Natural killer cell (primary cell): Measurements from ENCODE around the gene MAP4K5. TPM values are rescaled to one million over a fixed set of nuclear protein-coding genes. Genes with fewer than 3 reads are reported as not detected.

ENCODE experiments used
- ATAC-seq, 3 donors: fragments of 150-1000 bp in 2 of 3; fragments of 200-7000 bp in 1 of 3; cut with Tn5 transposase; 1 replicate in 1 of 3; 2 replicates in 2 of 3; pipeline ENCODE4 v1.10.0; 2021; ENCODE audit warnings: mild to moderate bottlenecking in 2 of 3, moderate library complexity in 2 of 3
- DNase-seq, 2 donors: peaks; one replicate each; pipeline versions ENCODE4 v3.0.0 to v3.0.0-alpha.2; 2013 to 2021; ENCODE audit warnings: mixed read lengths in 1 of 2
- H3K27ac ChIP-seq: one replicate; pipeline ENCODE4 v1.5.1; 2013; ENCODE audit warnings: mild to moderate bottlenecking, low read length
- H3K27me3 ChIP-seq: one replicate; pipeline ENCODE4 v1.6.1; 2013; ENCODE audit warnings: low read length; ENCODE audit not compliant: control insufficient read depth, insufficient read depth
- H3K36me3 ChIP-seq: one replicate; pipeline ENCODE4 v1.6.1; 2013; ENCODE audit warnings: low read length; ENCODE audit not compliant: control insufficient read depth, insufficient read depth
- H3K4me1 ChIP-seq: one replicate; pipeline ENCODE4 v1.6.1; 2013; ENCODE audit warnings: low read length; ENCODE audit not compliant: control insufficient read depth, insufficient read depth
- H3K4me3 ChIP-seq: one replicate; pipeline ENCODE4 v1.5.1; 2013; ENCODE audit warnings: low read length
- H3K9me3 ChIP-seq: one replicate; pipeline ENCODE4 v1.6.1; 2013; ENCODE audit warnings: low read length; ENCODE audit not compliant: control insufficient read depth, insufficient read depth
- H3K27ac Mint-ChIP-seq, 2 donors: one replicate each; pipeline ENCODE4 v1.8.0; 2022; ENCODE audit warnings: mild to moderate bottlenecking in 2 of 2, mixed read lengths in 2 of 2, moderate library complexity in 1 of 2
- H3K27me3 Mint-ChIP-seq, 2 donors: one replicate each; pipeline ENCODE4 v1.8.0; 2022; ENCODE audit warnings: low read depth in 2 of 2, mixed read lengths in 2 of 2
- H3K36me3 Mint-ChIP-seq: one replicate; pipeline ENCODE4 v1.8.0; 2022; ENCODE audit warnings: mixed read lengths
- H3K4me1 Mint-ChIP-seq, 2 donors: one replicate each; pipeline ENCODE4 v1.8.0; 2022; ENCODE audit warnings: mixed read lengths in 2 of 2
- H3K4me3 Mint-ChIP-seq: one replicate; pipeline ENCODE4 v1.8.0; 2022; ENCODE audit warnings: mild to moderate bottlenecking, moderate library complexity, mixed read lengths
- H3K9me3 Mint-ChIP-seq, 2 donors: one replicate each; pipeline ENCODE4 v1.8.0; 2022; ENCODE audit warnings: mixed read lengths in 2 of 2
- WGBS: methylation state at CpG from one replicate; pipeline ENCODE4 v1.1.7; 2013; ENCODE audit warnings: missing lambda C conversion rate; ENCODE audit not compliant: insufficient coverage; 5-methylcytosine and 5-hydroxymethylcytosine counted together
- intact Hi-C: fragments of 100-400 bp; cut with micrococcal nuclease; formaldehyde crosslinking; loops from one replicate; pipeline ENCODE4 v1.14.2; 2022
- total RNA-seq, 4 donors: library from RNA; stranded (reverse); fragments of 120-200 nt in 1 of 4; gene quantifications; one replicate each; pipeline versions ENCODE4 v1.2.3 to v1.2.4, GENCODE V29; 2013 to 2022
- TF ChIP-seq, protein P1 (sequence below): fragments of 200-600 bp; IDR thresholded peaks from one replicate; pipeline ENCODE4 v1.8.0; 2022; ENCODE audit warnings: antibody characterized with exemption

The MAP4K5 gene
- total RNA-seq, 3 donors from 2014 or later (not counting 1 experiment from before 2014, with no cell fraction given), result 63.3 to 74.6 (median 65.9) TPM

DNA sequence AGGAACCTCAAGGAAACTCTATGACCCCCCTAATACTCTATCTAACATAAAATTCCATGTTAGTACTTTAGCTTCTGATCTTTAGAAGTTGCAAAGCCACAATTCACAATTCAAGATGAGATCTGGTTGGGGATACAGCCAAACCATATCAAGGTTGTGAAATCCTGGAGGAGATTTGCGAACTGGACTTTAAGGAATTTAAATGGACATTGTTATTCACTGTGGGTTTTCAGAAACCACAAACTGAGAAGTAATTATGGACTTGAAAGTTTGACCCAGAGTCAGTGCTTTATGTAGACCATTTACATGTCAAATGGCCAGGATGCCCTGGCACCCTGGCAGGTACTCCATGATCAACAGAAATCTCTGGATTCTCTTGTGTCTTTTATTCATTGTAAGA is 121.4 kb downstream of the MAP4K5 start:
- Histone ChIP-seq H3K4me3 (no peak overlapping the region), H3K36me3 (no peaks in the 10 kb centered on the region), H3K27me3 (no peaks in the 10 kb centered on the region), H3K27ac (no peak overlapping the region), H3K9me3 (no peaks in the 10 kb centered on the region), H3K4me1 (no peaks in the 10 kb centered on the region)
- WGBS, result 100% methylated on average over 1 of the region's 1 CpG
- TF ChIP-seq, protein P1, sequence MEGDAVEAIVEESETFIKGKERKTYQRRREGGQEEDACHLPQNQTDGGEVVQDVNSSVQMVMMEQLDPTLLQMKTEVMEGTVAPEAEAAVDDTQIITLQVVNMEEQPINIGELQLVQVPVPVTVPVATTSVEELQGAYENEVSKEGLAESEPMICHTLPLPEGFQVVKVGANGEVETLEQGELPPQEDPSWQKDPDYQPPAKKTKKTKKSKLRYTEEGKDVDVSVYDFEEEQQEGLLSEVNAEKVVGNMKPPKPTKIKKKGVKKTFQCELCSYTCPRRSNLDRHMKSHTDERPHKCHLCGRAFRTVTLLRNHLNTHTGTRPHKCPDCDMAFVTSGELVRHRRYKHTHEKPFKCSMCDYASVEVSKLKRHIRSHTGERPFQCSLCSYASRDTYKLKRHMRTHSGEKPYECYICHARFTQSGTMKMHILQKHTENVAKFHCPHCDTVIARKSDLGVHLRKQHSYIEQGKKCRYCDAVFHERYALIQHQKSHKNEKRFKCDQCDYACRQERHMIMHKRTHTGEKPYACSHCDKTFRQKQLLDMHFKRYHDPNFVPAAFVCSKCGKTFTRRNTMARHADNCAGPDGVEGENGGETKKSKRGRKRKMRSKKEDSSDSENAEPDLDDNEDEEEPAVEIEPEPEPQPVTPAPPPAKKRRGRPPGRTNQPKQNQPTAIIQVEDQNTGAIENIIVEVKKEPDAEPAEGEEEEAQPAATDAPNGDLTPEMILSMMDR, result no peak
- Mint-ChIP-seq H3K4me1 (peaks cover 3 to 4% of the 10 kb centered on the region in 2 donors), H3K9me3 (no peaks in the 10 kb centered on the region), H3K27ac (no peak overlapping the region), H3K27me3 (no peaks in the 10 kb centered on the region), H3K36me3 (no peaks in the 10 kb centered on the region), H3K4me3 (no peak overlapping the region)
- ATAC-seq (peak in 1 of 3 donors; percentile 17), DNase-seq (no peak)
- intact Hi-C loops, result no loop called here

DNA sequence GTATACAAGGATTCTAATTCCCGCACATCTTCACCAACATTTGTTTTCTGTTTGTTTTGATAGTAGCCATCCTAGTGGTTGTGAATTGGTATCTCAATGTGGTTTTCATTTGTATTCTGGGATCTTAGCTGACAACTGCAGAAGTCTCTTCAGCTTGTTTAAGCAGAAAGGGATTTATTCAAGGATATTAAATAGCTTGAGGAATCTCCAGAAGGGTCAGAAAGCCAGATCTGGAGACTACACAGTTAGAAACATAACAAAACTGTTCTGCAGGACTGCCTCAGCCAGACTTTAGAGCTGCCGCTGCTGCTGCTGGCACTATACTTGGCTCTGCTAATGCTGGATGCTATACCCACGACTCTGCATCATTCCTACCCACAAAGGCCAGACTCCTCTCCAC is 122.3 kb downstream of the MAP4K5 start:
- TF ChIP-seq, protein P1, result no peak
- no peaks in the 10 kb centered on the region for H3K36me3 Mint-ChIP-seq
- H3K4me3 Mint-ChIP-seq, result no peak overlapping the region
- H3K36me3 ChIP-seq, result no peaks in the 10 kb centered on the region
- H3K4me3 ChIP-seq, result no peak overlapping the region
- H3K27ac ChIP-seq, result no peak overlapping the region
- WGBS, result 98% methylated on average over 2 of the region's 3 CpGs
- peaks cover 3 to 6% of the 10 kb centered on the region in 2 donors for H3K4me1 Mint-ChIP-seq
- H3K9me3 Mint-ChIP-seq, result no peaks in the 10 kb centered on the region
- DNase-seq (no peak), ATAC-seq (no peak)
- H3K27ac Mint-ChIP-seq, result no peak overlapping the region
- no peaks in the 10 kb centered on the region for H3K9me3 ChIP-seq
- intact Hi-C loops, result no loop called here
- no peaks in the 10 kb centered on the region for H3K27me3 Mint-ChIP-seq
- no peaks in the 10 kb centered on the region for H3K27me3 ChIP-seq
- H3K4me1 ChIP-seq, result no peaks in the 10 kb centered on the region

DNA sequence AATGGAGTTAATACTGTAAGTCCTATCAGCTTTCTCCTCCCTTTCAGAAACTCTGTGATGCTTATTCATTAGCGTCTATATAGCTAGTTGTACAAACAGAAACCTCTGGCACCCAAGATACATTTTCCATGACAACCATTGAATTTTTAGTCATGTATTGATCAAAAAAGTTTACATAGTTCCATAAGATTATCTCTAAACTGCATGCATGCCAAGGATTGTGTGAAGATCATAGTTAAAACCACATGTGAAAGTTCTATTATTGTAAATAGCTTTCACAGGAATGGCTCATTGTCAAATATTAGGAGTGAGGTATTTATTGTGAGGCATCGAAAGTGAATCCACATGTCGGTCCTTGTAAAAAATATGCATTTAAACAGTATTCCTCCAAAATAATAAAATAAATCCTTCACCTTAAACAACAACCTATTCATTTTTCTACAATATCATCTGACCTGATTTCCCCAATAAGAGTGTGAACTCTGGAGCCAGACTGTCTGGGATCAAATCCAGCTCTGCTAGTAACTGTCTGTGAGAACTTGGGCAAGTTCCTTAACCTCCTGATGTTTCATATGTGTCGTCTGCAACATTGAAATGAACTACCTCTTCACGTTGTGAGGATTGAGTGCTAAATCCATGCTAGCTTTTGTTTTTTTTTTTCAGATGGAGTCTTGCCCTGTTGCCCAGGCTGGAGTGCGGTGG is 125.1 kb downstream of the MAP4K5 start:
- DNase-seq (no peak), ATAC-seq (no peak)
- Histone ChIP-seq H3K27ac (no peak overlapping the region), H3K4me3 (no peak overlapping the region), H3K4me1 (no peaks in the 10 kb centered on the region), H3K36me3 (no peaks in the 10 kb centered on the region), H3K9me3 (no peaks in the 10 kb centered on the region), H3K27me3 (no peaks in the 10 kb centered on the region)
- TF ChIP-seq, protein P1, result no peak
- H3K27ac Mint-ChIP-seq, result no peak overlapping the region
- H3K4me1 Mint-ChIP-seq, result peaks cover 12 to 14% of the 10 kb centered on the region in 2 donors
- intact Hi-C loops, result no loop called here
- H3K27me3 Mint-ChIP-seq, result no peaks in the 10 kb centered on the region
- H3K36me3 Mint-ChIP-seq, result no peaks in the 10 kb centered on the region
- no peak overlapping the region for H3K4me3 Mint-ChIP-seq
- no peaks in the 10 kb centered on the region for H3K9me3 Mint-ChIP-seq
- WGBS, result over 99% methylated on average over 6 of the region's 6 CpGs

DNA sequence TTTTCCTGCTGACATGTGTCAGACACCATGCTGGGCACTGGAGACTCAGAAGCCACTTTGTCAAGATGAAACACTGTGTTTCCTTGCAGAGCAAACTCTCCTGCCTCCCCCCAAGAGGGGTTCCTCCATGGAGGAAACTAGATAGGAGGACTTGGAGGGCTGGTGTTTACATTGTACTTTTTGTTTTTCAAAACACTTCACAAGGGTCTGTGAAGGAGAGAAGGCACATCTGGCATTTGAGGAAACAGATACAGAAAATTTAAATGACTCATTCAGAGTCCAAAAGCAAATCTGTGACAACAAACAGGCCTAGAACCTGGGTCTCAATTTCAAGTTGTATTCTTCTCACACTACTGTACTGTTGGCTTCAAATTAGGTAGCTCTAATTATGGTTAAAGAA is 128.9 kb downstream of the MAP4K5 start:
- Histone ChIP-seq H3K27ac (no peak overlapping the region), H3K4me1 (no peaks in the 10 kb centered on the region), H3K9me3 (no peaks in the 10 kb centered on the region), H3K4me3 (no peak overlapping the region), H3K27me3 (no peaks in the 10 kb centered on the region), H3K36me3 (no peaks in the 10 kb centered on the region)
- intact Hi-C loops, result no loop called here
- Mint-ChIP-seq H3K27me3 (no peaks in the 10 kb centered on the region), H3K9me3 (no peaks in the 10 kb centered on the region), H3K36me3 (no peaks in the 10 kb centered on the region), H3K27ac (peak overlapping the region; percentile 35 to 59), H3K4me1 (peaks cover 12 to 14% of the 10 kb centered on the region in 2 donors), H3K4me3 (no peak overlapping the region)
- ATAC-seq, result no peak
- DNase-seq, result no peak
- TF ChIP-seq, protein P1, result no peak
